IMR-90 (cell line): ENCODE results near the gene HSPG2. TPM values are rescaled to one million over a fixed set of nuclear protein-coding genes. Genes with fewer than 3 reads are reported as not detected.
"Not testable (repeated sequence)": the region's sequence is repeated elsewhere in the genome, so short reads cannot be mapped to it uniquely, and the experiment has no call there.

Source experiments
- ATAC-seq: fragments of 200-7000 bp; cut with Tn5 transposase; 2 replicates; pipeline ENCODE4 v1.9.1; 2020; ENCODE audit warnings: low read depth, mild to moderate bottlenecking, moderate library complexity
- BruUV-seq: library from RNA; stranded (reverse); fragments of 400-500 nt; replicated peaks from 2 replicates; lab custom pipeline; 2021; lab: Mats Ljungman, UMichigan
- CTCF ChIA-PET: fragments of 300-600 bp; formaldehyde crosslinking; extraction: SDS; loops from one replicate; lab custom pipeline; 2021; ENCODE audit warnings: antibody characterized with exemption; lab: Yijun Ruan, JAX
- POLR2A ChIA-PET: fragments of 300-600 bp; sonication (Branson Sonifier 250); formaldehyde crosslinking; loops from one replicate; lab custom pipeline; 2022; ENCODE audit warnings: antibody characterized with exemption; ENCODE audit not compliant: unreplicated experiment; lab: Charles Lee
- DNase-seq: peaks from one replicate; pipeline ENCODE4 v3.0.0; 2013
- H2AFZ ChIP-seq: replicated peaks from 2 replicates; pipeline ENCODE3; 2013; ENCODE audit warnings: low read length, mild to moderate bottlenecking; ENCODE audit not compliant: poor library complexity
- H2AK5ac ChIP-seq: 2 replicates; pipeline ENCODE4 v1.6.1; 2013; ENCODE audit warnings: low read depth, low read length, inconsistent platforms
- H2AK9ac ChIP-seq: replicated peaks from 2 replicates; pipeline ENCODE3; 2013; ENCODE audit warnings: mild to moderate bottlenecking, low read depth, low read length, moderate library complexity; ENCODE audit not compliant: poor library complexity
- H2BK120ac ChIP-seq: 2 replicates; pipeline ENCODE4 v1.6.1; 2013; ENCODE audit warnings: low read depth, low read length, inconsistent platforms
- H2BK15ac ChIP-seq: 3 replicates; pipeline ENCODE4 v1.6.1; 2013; ENCODE audit warnings: low read depth, low read length, inconsistent platforms
- H2BK20ac ChIP-seq: 2 replicates; pipeline ENCODE4 v1.6.1; 2013; ENCODE audit warnings: low read depth, mild to moderate bottlenecking, inconsistent platforms, low read length, moderate library complexity
- H2BK5ac ChIP-seq: 2 replicates; pipeline ENCODE4 v1.6.1; 2013; ENCODE audit warnings: mild to moderate bottlenecking, low read depth, low read length, inconsistent platforms; ENCODE audit not compliant: poor library complexity, severe bottlenecking
- H3K14ac ChIP-seq: replicated peaks from 2 replicates; pipeline ENCODE4 v1.6.1; 2013; ENCODE audit warnings: low read depth, low read length, inconsistent platforms
- H3K18ac ChIP-seq: 2 replicates; pipeline ENCODE4 v1.6.1; 2013; ENCODE audit warnings: low read depth, low read length, control low read depth
- H3K23ac ChIP-seq: 2 replicates; pipeline ENCODE4 v1.6.1; 2013; ENCODE audit warnings: low read depth, low read length, inconsistent platforms
- H3K27ac ChIP-seq: 2 replicates; pipeline ENCODE4 v1.5.1; 2013; ENCODE audit warnings: mild to moderate bottlenecking, control low read depth, low read length; ENCODE audit not compliant: insufficient read depth
- H3K27me3 ChIP-seq: 2 replicates; pipeline ENCODE4 v1.6.1; 2013; ENCODE audit warnings: low read length; ENCODE audit not compliant: control insufficient read depth, insufficient read depth
- H3K36me3 ChIP-seq: 2 replicates; pipeline ENCODE4 v1.6.1; 2013; ENCODE audit warnings: low read length, mixed read lengths; ENCODE audit not compliant: control insufficient read depth, insufficient read depth
- H3K4ac ChIP-seq: 2 replicates; pipeline ENCODE4 v1.6.1; 2013; ENCODE audit warnings: low read depth, low read length, inconsistent platforms
- H3K4me1 ChIP-seq: 2 replicates; pipeline ENCODE4 v1.6.1; 2013; ENCODE audit warnings: low read length, mixed read lengths; ENCODE audit not compliant: control insufficient read depth, insufficient read depth
- H3K4me2 ChIP-seq: 2 replicates; pipeline ENCODE4 v1.6.1; 2013; ENCODE audit warnings: low read depth, mild to moderate bottlenecking, control low read depth, low read length, moderate library complexity
- H3K4me3 ChIP-seq: 2 replicates; pipeline ENCODE4 v1.5.1; 2013; ENCODE audit warnings: low read depth, mild to moderate bottlenecking, control low read depth, low read length, moderate library complexity; ENCODE audit not compliant: insufficient read depth
- H3K56ac ChIP-seq: 2 replicates; pipeline ENCODE4 v1.6.1; 2013; ENCODE audit warnings: low read length, inconsistent platforms; ENCODE audit not compliant: insufficient read depth; ENCODE audit errors: extremely low read depth
- H3K79me1 ChIP-seq, 2 experiments: 2 replicates each; pipeline ENCODE4 v1.6.1; 2013; ENCODE audit warnings: low read length in 2 of 2, inconsistent platforms in 1 of 2, low read depth in 1 of 2
- H3K9ac ChIP-seq: 2 replicates; pipeline ENCODE4 v1.6.1; 2013; ENCODE audit warnings: low read depth, low read length, control low read depth
- H3K9me1 ChIP-seq: 2 replicates; pipeline ENCODE4 v1.6.1; 2013; ENCODE audit warnings: low read length, inconsistent platforms; ENCODE audit not compliant: insufficient read depth
- H3K9me3 ChIP-seq: 2 replicates; pipeline ENCODE4 v1.6.1; 2013; ENCODE audit warnings: low read length; ENCODE audit not compliant: control insufficient read depth, insufficient read depth
- H4K20me1 ChIP-seq: 2 replicates; pipeline ENCODE4 v1.6.1; 2013; ENCODE audit warnings: low read length, inconsistent platforms; ENCODE audit not compliant: insufficient read depth
- H4K5ac ChIP-seq: 2 replicates; pipeline ENCODE4 v1.6.1; 2013; ENCODE audit warnings: mild to moderate bottlenecking, low read depth, low read length, control low read depth
- H4K8ac ChIP-seq, 2 experiments: 2 replicates each; pipeline ENCODE4 v1.6.1; 2013; ENCODE audit warnings: low read depth in 2 of 2, low read length in 2 of 2, control low read depth in 1 of 2, inconsistent platforms in 1 of 2
- H4K91ac ChIP-seq: 2 replicates; pipeline ENCODE4 v1.6.1; 2013; ENCODE audit warnings: low read depth, low read length, inconsistent platforms; ENCODE audit not compliant: insufficient read depth
- WGBS, 2 experiments: methylation state at CpG; one replicate each; pipeline versions ENCODE4 v1.1.5 to v1.1.7; 2013; ENCODE audit warnings: missing lambda C conversion rate in 2 of 2; ENCODE audit not compliant: insufficient read length in 1 of 2; ENCODE audit errors: extremely low coverage in 2 of 2; 5-methylcytosine and 5-hydroxymethylcytosine counted together
- dilution Hi-C: fragments of 300-500 bp; cut with HindIII; formaldehyde crosslinking; loops from one replicate; pipeline ENCODE4 v1.14.3; 2018; ENCODE audit warnings: low sequenced_read_pairs; ENCODE audit not compliant: unreplicated experiment
- in situ Hi-C: fragments of 300-500 bp; cut with MboI; formaldehyde crosslinking; loops from 3 replicates; pipeline ENCODE4 v1.14.3; 2019; ENCODE audit warnings: low sequenced_read_pairs, inconsistent platforms, mixed read lengths
- intact Hi-C: fragments of 100-400 bp; cut with micrococcal nuclease; formaldehyde crosslinking; loops from 2 replicates; pipeline ENCODE4 v1.10.0; 2022
- polyA plus RNA-seq, 3 experiments: library from polyadenylated mRNA; depleted of rRNA; stranded (reverse); fragments of >200 nt; gene quantifications; 2 replicates each; pipeline ENCODE4 v1.2.3, GENCODE V29; 2012; ENCODE audit warnings: low replicate concordance in 1 of 3
- total RNA-seq: library from RNA; depleted of rRNA; stranded (reverse); fragments of >200 nt; gene quantifications from 2 replicates; pipeline ENCODE4 v1.2.3, GENCODE V29; 2012

The HSPG2 gene
- total and polyA plus RNA-seq, 2 of the 4 experiments (the other 2 are of a cell fraction) = 15.8 to 94.0 TPM

DNA sequence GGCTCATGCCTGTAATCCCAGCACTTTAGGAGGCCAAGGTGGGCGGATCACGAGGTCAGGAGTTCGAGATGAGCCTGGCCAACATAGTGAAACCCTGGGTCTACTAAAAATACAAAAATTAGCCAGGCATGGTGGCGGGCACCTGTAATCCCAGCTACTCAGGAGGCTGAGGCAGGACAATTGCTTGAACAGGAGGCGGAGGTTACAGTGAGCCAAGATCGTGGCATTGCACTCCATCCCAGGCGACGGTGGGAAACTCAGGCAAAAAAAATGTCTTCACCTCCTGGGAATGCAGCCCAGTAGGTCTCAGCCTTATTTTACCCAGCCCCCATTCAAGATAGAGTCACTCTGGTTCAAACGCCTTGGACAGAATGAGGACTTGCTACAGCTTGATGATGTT is 151.3 kb downstream of the HSPG2 start:
- H3K18ac ChIP-seq, H2BK15ac ChIP-seq, H3K56ac ChIP-seq, in situ Hi-C loops, H3K4ac ChIP-seq, H2AFZ ChIP-seq, H3K4me1 ChIP-seq, H3K4me2 ChIP-seq, H2BK120ac ChIP-seq, H4K5ac ChIP-seq, H3K4me3 ChIP-seq, H3K27me3 ChIP-seq, H3K14ac ChIP-seq, CTCF ChIA-PET, dilution Hi-C loops, H4K91ac ChIP-seq, DNase-seq, H3K23ac ChIP-seq, H3K9ac ChIP-seq, H3K27ac ChIP-seq, BruUV-seq, H2AK5ac ChIP-seq, H2AK9ac ChIP-seq, H3K36me3 ChIP-seq, H4K8ac ChIP-seq, H3K9me1 ChIP-seq, H2BK20ac ChIP-seq, H2BK5ac ChIP-seq, ATAC-seq, H3K9me3 ChIP-seq, POLR2A ChIA-PET: not testable (repeated sequence)
- H3K79me1 ChIP-seq = peaks cover 0 to 13% of the 10 kb centered on the region in 2 experiments; a peak in 3 of 4 replicates
- peaks cover 11% of the 10 kb centered on the region for H4K20me1 ChIP-seq
- intact Hi-C loops = loop anchor here (10.0 kb wide), 1 partner anchor 149 kb away; the partner anchor contains the start of gene HSPG2
- WGBS, 2 experiments = 84% methylated on average over 4 of the region's 9 CpGs; no CpG with 5 or more reads in 1 of the 2 experiments
